Measurements from ENCODE around the gene TTC39C.

TTC39C gene
- total RNA-seq: 154 to 191 reads per million in 2 donors

DNA sequence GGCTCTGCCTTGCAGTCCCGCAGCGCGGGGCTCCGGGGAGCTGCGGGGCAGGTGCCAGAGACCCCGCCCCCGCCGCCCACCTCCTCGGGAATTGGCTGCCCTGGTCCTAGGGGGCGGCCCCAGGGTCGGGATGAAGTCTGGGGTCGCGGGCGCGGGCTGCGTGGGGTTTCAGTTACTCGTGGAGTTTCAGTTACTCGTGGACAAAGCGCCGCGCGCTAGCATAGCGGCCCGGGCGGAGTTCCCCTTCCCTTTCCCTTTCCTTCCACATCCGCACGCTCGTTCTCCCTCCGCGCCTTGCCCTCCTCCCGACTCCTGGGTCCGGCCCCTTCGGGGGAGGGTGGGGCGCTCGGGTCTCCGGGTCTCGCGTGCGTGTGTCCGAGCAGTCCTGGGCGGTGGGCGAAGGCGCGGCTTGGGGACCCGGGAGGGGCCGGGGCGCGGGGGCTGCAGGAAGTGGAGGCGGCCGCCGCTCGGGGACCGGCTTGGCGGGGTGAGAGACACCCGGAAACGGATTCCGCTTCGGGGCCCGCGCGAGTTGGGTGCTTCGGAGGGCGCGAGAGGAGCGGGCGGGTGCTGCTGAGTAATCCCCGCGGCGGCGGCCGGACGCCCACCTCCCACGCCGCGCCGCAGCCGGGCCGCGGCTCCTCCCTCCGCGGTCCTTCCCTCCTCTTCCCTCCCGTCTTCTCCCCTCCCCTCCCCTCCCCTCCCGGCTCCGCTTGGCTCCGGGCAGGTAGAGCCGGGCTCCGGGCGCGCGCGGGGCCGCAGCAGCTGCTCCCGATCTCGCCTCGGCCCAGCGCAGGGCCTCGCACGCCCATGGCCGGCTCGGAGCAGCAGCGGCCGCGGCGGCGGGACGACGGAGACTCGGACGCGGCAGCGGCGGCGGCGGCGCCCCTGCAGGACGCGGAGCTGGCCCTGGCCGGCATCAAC, at the start of gene TTC39C:
TSS of gene TTC39C (plus strand) at position 693 of the 924 bp plus-strand sequence. CDS start at position 811, 118 bp downstream.
- peak; percentile 64 to 89 (median 78) for DNase-seq

DNA sequence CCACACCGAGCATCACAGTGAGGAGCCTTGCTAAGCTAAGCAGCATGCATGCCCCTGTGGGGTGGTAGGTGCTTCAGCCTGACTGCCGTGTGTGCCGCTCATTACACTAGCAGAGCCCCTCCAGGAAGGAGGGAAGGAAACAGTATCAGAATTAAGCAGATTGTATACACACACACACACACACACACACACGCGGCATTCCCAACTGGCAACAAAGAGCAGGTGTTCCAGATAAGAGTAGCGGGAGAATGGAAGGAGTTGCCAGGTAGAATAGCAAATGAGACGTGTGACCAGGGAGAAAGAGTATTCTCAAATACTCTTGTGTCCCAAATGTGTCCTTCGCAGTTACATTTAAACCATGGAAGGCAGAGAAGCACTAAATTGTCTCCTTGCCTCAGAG, 47.6 kb upstream of the TTC39C start:
- no peak for DNase-seq

DNA sequence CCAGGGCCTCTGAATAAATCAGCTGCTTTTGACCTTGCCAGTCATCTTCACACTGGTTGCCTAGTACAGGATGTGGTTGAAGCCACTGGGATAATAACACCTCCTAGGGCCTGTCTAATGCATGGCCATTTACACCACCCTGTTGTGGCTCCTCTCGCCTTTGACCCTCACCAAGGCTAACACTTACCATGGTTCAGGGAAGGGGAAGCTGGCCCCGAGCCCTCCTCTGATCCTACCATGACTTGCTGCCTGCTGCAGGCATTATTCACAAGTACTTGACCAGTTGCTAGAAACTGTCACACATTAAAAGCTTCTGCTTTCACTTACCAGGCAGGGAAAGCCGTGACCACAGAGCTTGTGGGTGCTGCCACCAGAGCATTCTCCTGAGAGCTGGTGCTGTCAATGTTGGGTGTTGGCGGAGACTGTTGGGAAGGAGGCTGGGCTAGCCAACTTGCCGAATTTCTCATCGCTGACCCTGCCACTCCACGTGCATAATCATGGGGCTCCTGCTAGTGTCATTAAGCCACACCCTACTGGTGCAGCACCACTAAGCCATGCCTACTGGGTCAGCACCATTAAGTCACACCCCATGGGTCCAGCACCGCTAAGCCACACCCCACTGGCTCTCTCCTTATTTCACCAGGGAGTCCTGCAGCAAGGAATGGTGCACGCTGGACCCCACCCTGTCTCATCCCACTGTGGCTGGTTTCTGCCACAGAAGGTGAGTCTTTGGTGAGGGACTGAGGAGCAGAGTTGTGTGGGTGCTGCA, 47.0 kb upstream of the TTC39C start:
- DNase-seq: peak in 2 of 5 experiments; percentile 54 to 78

DNA sequence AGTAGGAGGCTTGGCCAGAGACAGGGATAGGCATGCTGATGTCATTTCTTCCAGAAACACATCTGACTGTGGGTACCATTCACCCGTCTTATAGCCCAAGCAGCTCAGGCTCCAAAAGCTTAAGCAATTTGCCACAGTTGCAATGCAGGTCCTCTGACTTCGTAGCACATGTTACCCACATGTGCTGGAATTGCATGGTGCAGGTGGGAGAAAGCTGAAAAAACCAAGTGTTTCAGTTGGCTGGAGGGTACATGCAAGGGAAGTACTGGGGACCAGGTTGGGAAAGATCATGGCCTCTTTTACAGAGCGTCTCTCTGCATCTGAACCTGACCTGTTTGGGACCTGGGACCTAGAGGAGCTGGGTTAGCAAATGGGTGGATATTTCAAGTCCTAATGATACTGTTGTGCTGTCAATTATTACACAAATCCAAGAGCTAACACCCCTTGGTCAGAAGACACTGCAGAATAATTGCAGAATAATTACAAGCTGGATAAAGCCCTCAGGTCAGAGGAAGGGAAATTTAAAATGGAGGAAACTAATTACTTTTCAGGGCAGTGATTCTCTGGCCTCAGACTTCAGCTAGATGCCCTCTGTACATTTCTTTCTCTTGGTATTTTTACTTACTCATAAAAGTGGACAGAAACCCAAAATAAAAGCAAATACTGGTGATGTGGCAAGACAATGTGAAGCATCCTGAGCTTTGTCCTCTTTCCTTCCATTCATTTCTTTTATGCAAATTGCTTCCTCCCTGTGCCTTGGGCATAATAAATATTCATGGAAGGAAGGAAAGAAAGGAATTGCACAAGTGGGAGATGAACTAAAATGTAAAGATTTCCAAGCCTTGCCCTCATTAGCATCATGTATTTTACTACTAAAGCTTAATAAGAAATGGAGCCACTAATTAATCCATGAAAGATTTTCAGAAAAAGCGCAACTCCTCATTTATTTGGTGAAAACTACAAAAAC, 45.6 kb upstream of the TTC39C start:
- DNase-seq: no peak

DNA sequence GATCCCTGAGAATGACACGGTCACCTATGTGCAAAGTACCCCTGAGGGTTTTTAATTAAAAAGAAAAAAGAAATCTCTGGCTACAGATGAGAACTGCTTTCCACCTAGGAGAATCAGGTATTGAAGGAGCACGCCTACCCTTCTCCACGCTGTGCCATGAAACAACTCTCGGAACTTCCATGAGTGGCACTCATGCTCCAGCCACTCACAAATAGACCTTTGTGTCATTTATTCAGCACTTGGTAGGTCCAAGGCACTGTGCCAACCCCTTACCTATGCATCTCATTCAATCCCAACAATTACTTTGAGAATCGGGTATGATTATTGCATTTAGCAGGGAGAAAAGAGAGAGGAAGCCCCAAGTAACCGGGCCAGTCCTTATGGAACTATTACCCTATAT, 44.9 kb upstream of the TTC39C start:
- no peak for DNase-seq

DNA sequence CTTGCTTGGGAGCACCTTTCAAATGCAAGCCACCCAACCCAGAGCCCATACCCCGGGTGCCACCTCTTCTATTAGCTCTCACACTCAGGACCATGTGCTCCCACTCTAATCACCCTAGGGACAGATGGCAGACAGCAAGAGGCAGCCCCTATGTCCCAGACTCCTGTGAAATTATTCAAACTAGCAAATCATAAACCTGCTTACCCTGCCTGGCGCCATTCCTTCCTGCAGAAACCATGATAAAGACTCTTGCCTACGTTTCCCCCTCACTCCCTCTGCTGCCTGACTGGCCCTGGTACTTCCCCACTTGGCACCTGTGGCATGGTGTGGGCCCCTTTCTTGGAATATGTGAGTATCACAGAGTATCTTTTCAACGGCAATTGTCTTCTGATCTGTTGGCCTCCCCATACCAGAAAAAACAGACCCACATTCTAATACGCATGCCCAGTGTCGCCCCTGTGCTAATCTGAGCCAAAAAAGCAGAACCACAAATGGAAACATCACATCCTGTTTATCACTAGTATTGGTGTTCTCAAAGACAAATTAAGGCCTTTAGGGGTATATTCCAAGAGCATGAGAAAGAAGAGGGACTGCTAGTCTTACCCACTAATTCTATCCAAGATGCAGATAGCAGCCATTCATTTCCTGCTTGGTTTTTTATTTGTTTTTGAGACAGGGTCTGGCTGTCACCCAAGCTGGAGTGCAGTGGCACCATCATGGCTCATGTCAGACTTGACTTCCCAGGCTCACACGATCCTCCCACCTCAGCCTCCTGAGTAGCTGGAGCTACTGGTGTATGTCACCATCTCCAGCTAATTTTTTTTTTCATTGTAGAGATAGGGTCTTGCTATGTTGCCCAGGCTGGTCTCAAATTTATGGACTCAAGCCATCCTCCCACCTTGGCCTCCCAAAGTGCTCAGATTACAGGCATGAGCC, 44.1 kb upstream of the TTC39C start:
- DNase-seq: peak in 4 of 5 experiments; percentile 42 to 78 (median 59)

DNA sequence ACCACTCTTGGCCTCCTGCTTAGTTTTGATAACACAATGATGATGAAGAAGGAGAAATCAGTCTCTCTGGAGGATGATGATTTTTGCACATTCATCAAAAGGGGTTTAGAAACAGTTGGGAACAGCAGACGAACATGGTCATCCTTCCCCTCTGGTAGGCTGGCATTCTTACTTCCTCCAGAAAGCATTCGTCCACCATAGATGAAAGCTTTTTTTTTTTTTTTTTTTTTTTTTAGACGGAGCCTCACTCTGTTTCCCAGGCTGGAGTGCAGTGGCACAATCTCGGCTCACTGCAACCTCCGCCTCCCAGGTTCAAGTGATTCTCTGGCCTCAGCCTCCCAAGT, 43.5 kb upstream of the TTC39C start:
- no peak for DNase-seq

DNA sequence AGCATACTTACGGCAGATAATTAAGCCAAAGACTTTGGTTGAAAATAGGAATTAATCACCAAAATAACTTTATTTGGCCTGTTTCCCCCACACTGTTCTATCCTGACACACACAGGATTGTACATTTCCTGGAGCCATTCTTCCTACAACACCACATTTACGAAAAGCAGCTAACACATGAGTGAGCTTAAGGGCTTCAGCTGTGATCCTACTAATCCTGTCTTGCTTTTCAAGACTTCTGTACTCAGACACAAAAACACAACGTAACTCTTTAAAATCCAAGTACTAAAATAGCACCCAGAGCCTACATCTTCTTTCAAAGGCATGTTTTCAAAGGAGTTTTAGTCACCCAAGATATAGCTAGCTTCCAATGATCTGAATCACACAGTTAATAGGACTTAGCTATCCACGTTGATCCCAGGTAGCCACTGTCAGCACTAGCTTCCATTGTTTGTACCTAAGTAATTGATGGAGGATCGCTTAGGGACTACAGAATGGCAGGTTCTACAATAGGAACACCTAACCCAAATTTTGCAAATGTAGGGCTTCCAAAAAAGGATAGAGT, 42.8 kb upstream of the TTC39C start:
- DNase-seq: no peak

DNA sequence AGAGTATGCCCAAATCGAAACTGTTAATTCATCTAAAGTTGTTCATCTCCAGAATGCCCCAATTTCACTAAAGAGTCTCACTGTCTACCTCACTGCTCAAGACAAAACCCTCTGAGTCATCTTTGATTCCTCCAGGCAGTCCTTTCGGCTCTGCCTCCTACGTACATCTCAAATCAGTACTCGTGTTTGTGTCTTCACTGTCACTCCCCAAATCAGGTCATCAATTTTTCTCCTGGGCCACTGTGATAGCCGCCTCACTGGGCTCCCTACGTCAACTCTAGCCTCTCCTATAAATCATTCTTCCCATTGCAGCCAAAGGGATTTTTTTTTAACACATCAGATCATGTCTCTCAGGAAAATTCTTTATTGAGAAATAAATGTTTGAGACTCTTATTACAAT, 42.1 kb upstream of the TTC39C start:
- DNase-seq: peak in 2 of 5 experiments; percentile 62 to 82

DNA sequence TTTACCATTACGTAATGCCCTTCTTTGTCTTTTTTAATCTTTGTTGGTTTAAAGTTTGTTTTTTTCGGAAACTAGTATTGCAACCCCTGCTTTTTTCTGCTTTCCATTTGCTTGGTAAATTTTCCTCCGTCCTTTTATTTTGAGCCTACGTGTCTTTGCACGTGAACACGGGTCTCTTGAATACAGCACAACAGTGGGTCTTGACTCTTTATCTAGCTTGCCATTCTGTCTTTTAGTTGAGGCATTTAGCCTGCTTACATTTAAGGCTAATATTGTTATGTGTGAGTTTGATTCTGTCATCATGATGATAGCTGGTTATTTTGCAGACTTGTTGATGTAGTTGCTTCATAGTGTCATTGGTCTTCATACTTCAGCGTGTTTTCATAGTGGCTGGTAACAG, 37.5 kb upstream of the TTC39C start:
- no peak for DNase-seq

DNA sequence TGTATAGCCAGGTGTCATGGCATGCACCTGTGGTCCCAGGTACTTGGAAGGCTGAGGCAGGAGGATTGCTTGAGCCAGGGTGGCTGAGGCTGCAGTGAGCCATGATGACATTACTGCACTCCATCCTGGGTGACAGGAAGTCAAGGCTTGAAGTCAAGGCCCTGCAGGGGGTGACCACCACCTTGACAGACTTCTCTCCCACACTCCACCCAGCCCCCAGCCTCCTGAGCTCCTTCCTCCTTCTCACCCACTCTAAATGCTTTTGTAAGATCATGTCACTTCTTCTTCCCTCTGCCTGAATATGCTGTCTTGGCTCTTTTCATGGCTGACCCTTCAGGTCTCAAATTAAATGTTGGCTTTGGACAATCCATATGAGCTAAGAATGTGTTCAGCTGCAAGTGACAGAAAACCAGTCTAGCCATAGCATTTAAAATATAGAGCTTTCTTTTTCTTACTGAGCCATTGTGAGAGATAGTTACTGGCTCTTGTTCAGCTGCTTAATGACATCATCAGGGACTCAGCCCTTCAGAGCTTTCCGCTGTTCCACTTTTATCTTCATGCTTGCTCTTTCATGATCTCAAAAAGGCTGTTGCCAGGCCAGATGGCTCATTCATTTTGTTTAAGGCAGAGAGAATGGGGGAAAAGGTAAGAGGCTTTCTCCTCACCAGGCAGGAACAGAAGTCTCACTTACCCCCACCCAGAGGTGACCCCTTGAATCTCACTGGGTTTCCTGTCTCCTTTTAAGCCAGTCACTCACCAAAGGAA, 36.7 kb upstream of the TTC39C start:
- DNase-seq: no peak

DNA sequence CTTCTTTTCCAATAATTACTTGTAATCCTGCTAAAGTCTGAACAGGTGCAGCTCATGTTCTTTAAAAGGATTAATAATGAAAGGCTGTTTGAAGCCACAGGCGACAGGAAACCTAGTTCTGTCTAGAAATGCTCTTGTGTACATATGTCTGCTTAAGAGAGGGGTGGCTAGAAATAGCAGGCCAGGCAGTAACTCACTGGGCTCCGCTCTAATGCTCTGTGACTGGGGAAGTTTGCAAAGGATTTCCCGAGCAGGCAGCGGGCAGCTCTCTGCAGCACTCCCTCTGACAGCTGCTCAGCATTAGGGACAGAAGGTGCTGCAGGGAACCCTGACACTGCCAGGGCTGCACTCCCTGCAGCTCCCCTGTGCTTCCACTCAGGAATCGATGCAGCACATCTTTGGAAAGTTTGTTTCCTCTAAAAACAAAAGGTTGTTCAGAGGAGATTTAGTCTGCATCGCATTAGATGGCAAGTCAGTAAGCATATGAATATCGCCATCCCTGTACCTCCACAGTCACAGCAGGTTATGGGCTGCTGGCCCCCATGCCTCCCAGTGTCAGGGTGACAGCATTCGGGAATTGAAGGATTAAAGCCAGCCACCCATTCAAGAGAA, 33.1 kb upstream of the TTC39C start:
- no peak for DNase-seq

DNA sequence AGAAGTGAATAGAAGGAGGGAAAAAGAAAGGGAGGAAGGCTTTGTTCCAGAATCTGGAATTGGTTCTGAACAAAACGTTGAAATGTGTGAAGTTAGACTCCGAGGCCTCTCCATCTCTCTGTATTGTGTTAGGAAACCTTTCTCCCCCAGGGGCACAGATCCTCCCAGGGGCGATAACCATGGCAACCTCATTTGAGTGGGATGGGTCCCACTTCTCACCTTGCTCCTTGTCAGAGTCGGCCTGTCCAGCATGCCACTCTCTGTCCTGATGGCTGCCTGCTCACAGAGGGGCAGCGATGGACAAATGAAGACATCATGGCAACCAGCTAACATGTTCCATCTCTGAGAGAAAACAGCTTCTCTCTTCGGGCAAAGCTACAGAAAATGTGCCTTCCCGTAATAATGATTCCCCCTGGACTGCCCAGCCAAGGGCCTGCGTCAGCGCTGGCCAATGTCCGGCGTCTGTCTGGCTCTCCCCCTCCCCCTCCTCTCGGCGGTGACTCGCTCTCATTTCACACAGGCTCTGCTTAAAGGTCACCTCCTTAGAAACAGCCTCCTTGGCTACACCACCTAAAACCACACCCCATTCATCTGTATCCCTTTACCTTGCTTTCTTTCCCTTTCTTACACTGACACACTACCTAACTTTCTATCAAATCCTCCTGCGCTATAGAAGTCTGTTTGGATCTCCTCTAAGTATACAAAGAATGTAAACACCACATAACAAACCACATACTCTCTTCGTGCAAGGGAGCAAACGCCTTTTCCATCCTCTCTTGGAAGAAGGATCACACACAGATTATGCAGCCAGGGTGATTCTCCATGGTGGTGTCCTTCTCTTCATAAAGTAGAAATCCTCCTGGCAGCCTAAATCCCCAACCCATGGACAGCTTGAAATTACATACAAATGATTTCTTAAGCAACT, 32.1 kb upstream of the TTC39C start:
- no peak for DNase-seq

DNA sequence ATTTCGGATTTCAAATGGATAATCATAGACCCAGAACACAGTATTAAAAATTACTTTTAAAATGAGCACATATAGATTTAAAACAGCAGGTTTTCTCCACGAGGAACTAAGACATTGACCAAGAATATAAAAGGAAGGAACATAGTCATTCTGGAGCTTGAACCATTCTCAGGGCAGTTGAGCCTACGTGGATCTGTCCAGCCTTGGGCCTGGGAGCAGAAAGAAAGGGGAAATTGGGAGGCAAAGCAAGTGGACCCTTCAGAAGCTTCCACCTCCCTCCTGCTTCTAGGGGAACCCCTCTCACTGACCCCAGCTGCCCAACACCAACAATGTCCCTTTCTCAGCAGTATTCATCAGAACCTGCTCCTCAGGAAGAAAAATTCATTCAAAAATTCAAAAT, 31.4 kb upstream of the TTC39C start:
- no peak for DNase-seq

DNA sequence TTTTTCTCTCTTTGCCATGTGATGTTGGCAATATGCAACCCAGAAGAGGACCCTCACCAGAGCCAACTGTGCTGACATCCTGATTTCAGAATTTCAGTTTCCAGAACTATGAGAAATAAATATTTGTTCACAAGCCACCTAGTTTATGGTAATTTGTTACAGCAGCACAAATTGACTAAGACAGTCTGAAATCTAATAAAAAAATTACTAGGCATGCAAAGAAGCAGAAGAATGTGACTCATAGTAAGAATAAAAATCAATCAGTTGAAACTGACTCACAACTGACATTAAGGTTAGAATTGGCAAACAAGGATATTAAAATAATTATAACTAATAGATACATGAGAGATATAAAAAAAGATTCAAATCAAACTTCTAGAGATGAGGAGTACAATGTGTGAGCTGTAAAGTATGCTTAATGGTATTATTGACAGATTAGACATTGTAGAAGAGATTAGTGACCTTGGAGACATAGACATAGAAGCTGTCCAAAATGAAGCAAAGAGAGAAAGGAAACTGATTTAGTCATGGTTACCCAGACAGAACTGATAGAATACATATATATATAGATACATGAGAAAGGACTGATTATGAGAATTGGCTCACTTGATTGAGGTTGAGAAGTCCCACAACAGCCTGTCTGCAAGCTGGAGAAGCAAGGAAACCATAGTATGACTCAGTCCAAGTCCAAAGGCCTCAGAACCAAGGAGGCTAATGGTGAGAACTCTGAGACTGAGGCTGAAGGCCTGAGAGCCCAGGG, 27.8 kb upstream of the TTC39C start:
- no peak for DNase-seq

DNA sequence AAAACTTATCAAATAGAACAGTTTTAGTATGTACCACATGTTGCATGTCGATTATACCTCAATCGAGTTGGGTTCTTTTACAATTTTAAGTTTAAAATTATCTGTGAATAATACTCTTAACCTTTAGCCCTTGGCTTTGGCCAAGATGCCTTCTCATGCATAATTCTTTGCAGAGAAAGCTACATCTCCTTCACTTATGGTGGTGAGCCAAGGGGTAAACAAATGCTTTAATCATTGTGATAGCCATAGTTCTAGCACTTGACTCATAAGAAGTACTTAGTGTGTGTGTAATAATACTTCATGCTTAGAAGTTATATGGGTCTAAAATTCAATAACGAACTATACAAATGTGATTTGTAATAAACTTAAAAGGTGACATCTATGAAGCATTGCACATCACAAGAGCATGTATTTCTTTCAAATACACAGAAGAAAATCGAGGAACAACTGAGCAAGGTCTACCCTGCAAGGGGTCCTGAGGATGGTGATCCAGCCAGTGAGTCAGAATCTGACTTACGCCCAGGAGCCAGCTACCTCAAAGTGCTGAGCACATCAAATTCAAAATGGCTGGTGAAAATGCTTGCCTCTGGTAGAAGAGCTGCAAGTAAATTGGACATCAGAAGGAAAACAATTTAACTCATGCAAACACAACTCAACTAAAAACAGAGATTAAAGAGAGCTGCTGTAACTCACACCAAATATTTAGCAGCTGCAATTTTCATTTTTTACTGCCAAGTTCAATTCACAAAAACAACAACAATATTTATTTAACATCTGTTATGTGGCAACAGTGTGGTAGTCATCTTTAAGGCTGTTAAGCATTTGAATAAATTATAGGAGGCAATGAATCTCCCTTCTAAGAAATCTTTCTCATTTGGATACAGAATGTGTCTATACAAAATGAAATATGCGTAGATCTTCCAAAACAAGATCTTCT, 23.8 kb upstream of the TTC39C start:
- no peak for DNase-seq

All from T-helper 2 cell (primary cell).